Cardiac fibroblast (primary cell): ENCODE data around the gene GSE1.

Experiments used
- DNase-seq, 2 donors: peaks; one replicate each; pipeline versions ENCODE4 v3.0.0 to v3.0.0-alpha.2; 2010; ENCODE audit warnings: low read depth in 2 of 2
- H3K4me3 ChIP-seq, 2 donors: replicated peaks in 1 of 2; 1 replicate in 1 of 2; 2 replicates in 1 of 2; pipeline ENCODE4 v1.5.1; 2011; ENCODE audit warnings: low read depth in 2 of 2, low read length in 2 of 2, mild to moderate bottlenecking in 2 of 2, moderate library complexity in 1 of 2
- TF ChIP-seq, protein P1 (sequence below): IDR thresholded peaks from one replicate; pipeline ENCODE4 v1.5.1; 2011; ENCODE audit warnings: low read depth, mild to moderate bottlenecking, low read length, inconsistent platforms

The GSE1 gene

DNA sequence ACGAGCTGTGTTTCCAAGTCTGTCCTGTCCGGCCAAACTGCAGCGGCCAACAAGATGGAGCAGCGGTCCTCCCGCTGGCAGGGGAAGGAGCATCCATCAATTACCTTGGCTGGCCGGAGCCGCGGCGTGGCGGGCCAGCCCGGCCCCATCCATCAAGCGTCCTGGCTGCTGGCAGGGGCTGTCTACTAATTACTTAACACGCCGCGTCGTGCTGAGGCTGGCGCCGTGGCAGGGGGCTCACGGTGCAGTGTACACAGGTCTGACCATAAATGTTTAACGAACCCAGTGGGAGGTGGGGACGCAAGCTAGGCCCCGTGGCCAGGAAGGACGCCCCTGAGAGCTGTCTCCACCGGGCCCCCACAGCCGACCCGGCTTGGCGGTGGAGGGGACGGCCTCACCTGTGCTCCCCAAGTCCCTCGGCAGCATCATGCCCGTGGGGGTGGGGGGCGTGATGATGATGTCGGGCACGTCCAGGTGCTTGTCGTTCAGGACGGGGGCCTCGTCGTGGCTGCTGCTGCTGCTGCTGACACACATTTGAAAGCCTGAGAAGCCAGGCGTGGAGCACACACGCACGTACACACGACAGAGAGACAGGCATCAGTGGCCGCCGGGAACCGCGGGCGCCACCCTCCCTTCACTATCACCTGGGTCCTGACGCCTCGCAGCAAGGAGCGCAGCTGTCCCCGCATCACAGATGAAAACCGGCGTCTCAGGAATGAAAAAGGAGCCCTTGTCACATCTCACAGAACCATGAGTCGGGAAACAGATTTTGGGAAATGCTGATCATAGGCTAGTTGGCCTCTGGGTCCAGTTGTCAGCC lies 96.9 kb downstream of the GSE1 start:
- no peak overlapping the region for H3K4me3 ChIP-seq
- TF ChIP-seq, protein P1, sequence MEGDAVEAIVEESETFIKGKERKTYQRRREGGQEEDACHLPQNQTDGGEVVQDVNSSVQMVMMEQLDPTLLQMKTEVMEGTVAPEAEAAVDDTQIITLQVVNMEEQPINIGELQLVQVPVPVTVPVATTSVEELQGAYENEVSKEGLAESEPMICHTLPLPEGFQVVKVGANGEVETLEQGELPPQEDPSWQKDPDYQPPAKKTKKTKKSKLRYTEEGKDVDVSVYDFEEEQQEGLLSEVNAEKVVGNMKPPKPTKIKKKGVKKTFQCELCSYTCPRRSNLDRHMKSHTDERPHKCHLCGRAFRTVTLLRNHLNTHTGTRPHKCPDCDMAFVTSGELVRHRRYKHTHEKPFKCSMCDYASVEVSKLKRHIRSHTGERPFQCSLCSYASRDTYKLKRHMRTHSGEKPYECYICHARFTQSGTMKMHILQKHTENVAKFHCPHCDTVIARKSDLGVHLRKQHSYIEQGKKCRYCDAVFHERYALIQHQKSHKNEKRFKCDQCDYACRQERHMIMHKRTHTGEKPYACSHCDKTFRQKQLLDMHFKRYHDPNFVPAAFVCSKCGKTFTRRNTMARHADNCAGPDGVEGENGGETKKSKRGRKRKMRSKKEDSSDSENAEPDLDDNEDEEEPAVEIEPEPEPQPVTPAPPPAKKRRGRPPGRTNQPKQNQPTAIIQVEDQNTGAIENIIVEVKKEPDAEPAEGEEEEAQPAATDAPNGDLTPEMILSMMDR: no peak
- no peak for DNase-seq

DNA sequence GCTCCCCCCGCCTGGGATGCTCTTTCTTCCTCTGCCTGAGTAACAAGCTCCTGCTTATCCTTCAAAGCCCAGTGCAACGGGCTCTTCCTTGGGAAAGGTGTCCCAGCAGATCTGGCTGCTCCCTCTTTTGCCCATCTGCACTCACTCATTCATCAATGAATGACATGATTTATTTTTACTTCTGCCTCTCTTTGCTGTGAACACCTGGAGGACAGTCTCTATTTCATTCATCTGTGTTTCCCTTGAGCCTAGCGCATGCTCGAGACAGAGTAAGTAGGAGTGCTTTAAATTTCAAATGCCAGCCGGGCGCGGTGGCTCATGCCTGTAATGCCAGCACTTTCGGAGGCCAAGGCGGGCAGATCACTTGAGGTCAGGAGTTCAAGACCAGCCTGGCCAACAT lies 97.6 kb downstream of the GSE1 start:
- H3K4me3 ChIP-seq: no peak overlapping the region
- TF ChIP-seq, protein P1: no peak
- DNase-seq: no peak

DNA sequence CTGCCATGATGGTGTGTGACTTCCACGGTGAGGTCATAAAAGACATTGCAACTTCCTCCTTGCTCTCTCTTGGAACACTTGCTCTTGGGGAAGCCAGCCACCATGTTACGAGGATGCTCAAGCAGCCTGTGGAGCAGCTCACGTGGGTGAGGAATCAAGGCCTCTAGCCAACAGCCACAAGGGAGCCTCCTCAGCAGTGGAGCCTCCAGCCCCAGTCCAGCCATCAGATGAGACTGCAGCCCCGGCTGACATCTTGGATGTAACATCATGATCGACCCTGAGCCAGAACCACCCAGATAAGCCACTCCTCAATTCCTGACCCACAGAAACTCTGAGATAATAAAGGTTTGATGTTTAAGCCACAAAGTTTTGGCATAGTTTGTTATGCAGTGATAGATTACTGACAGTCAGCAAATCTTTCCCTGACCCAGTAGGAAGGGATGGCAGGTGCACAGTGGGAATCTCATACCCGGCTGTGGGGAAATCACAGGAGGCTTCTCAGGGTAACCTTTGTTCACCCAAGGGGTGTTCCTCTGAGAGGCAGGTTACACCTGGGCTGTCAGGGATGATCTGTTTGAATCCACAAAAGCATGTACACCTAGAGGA lies 99.0 kb downstream of the GSE1 start:
- DNase-seq: no peak
- TF ChIP-seq, protein P1: no peak
- H3K4me3 ChIP-seq: no peak overlapping the region

DNA sequence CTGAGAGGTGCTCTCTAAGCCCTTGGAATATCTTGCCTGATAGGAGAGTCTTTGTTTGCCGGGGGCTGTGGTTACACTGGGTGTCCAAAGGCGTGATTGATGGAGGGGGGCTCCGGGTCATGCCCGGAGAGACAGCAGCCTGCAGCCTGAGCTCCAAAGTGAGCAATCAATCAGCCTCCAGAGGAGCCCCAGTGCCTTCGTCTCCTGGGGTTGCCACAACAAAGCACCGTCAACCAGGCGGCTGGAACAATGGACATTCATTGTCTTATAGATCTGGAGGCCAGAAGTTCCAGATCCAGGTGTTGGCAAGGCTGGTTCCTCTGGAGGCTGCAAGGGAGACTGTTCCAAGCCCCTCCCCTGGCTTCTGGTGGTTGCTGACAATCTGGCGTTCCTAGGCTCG lies 99.7 kb downstream of the GSE1 start:
- H3K4me3 ChIP-seq: no peak overlapping the region
- no peak for DNase-seq
- TF ChIP-seq, protein P1: no peak

DNA sequence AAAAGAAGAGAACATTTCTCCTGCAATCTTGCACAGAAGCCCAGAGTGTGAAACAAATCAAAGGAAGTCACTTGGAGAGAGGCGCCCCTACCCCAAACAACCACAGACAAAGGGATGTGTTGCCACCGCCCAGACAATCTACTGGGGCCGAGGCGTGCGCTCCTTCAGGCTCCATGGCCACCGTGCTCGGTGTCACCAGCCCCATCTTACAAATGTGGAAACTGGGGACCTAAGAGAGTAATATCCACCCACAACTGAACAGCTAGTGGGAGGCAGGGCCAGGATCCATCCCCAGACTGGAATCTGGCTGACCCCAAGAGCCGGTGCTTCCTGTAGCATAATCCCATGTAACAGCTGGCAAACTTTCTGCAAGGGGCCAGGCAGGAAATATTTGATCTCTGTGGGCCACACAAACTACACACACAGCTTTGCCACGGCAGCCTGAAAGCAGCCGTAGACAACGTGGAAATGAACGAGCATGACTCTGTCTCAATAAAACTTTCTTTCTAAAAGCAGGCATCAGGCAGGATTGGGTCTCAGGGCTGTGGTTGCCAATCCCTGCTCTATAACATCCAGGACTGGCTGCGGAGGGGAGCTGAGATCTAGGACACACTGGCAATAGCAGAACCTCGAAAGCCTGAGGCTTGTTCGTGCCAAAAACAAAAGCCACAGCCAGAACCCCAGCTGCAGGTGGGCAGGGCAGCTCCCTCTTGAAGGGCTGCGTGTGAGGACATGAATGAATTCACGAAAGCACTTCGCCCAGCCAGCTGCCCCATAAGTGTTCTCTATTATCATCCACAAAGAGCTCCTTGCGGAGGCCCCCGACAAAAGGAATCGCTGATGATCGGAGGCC lies 102.3 kb downstream of the GSE1 start:
- H3K4me3 ChIP-seq: no peak overlapping the region
- DNase-seq: peak in 1 of 2 donors; percentile 70
- TF ChIP-seq, protein P1: no peak

DNA sequence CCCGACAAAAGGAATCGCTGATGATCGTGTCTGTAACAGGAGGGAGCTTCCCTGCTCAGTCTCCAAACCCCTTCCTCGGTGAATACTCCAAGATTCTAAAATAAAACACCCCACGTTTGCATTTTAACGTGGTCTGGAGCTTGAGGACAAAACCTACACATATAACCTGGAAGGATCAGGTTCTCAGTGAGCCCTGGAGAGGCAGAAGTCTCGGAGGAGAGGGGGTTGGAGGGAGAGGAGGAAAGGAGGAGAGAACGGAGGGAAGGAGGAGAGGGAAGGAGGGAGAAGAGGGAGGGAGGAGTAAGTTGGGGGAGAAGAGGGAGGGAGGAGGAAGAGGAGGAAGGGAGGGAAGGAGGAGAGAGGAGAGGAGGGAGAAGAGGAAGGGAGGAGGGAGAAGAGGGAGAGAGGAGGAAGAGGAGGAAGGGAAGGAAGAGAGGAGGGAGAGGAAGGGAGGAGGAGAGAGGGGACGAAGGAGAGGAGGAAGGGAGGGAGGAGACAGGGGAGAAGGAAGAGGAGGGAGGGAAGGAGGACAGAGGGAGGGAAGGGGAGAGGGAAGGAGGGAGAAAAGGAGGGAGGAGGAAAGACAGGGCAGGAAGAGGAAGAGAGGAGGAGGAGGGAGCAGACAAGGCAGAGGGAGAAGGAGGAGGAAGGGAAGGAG lies 103.0 kb downstream of the GSE1 start:
- TF ChIP-seq, protein P1: no peak
- DNase-seq: no peak
- no peak overlapping the region for H3K4me3 ChIP-seq
